Uterus (tissue), 4 donors: ENCODE data around the gene MYL7. TPM values are rescaled to one million over a fixed set of nuclear protein-coding genes. Genes with fewer than 3 reads are reported as not detected.

Experiments used
- DNase-seq, 2 donors: peaks; one replicate each; pipeline ENCODE4 v3.0.0-alpha.2; 2019 to 2020
- H3K27ac ChIP-seq, 2 donors: fragments of 200-600 bp; sonication (generic); 1 replicate in 1 of 2; 2 replicates in 1 of 2; pipeline ENCODE4 v1.5.1; 2016 to 2018
- H3K27me3 ChIP-seq, 2 donors: fragments of 200-600 bp; sonication (generic); one replicate each; pipeline ENCODE4 v1.5.1; 2018 to 2019; ENCODE audit warnings: control low read depth in 1 of 2
- H3K36me3 ChIP-seq, 2 donors: fragments of 200-600 bp; sonication (generic); one replicate each; pipeline ENCODE4 v1.5.1; 2019; ENCODE audit warnings: control low read depth in 1 of 2
- H3K4me1 ChIP-seq, 2 donors: fragments of 200-600 bp; sonication (generic); one replicate each; pipeline ENCODE4 v1.5.1; 2018 to 2019; ENCODE audit warnings: control low read depth in 1 of 2
- H3K4me3 ChIP-seq, 2 donors: fragments of 200-600 bp; sonication (generic); 1 replicate in 1 of 2; 2 replicates in 1 of 2; pipeline ENCODE4 v1.5.1; 2018 to 2019; ENCODE audit warnings: mild to moderate bottlenecking in 1 of 2
- H3K9me3 ChIP-seq, 2 donors: fragments of 200-600 bp; sonication (generic); one replicate each; pipeline ENCODE4 v1.5.1; 2019; ENCODE audit warnings: control low read depth in 1 of 2
- POLR2A ChIP-seq, 2 donors: fragments of 450-650 bp; IDR thresholded peaks; one replicate each; pipeline ENCODE4 v1.6.1; 2016; ENCODE audit warnings: antibody characterized with exemption in 2 of 2, mild to moderate bottlenecking in 1 of 2, moderate library complexity in 1 of 2
- intact Hi-C: fragments of 100-400 bp; cut with DNase I; formaldehyde crosslinking; loops from one replicate; pipeline ENCODE4 v1.15.1; 2023; ENCODE audit warnings: low total_unique reads
- total RNA-seq, 4 donors: library from RNA; depleted of rRNA in 3 of 4; stranded (reverse); fragments of >200 nt in 3 of 4; gene quantifications; one replicate each; pipeline versions ENCODE4 v1.1.0 to v1.2.4, GENCODE V29; 2014 to 2023
- TF ChIP-seq, protein P1 (sequence below), 4 experiments: fragments of 200-600 bp in 2 of 4; fragments of 450-650 bp in 2 of 4; sonication (generic) in 2 of 4; IDR thresholded peaks; one replicate each; pipeline ENCODE4 v1.5.1; 2016 to 2019; ENCODE audit warnings: antibody characterized with exemption in 4 of 4, mild to moderate bottlenecking in 2 of 4, moderate library complexity in 1 of 4
- donor health status: DM: yes; HTN: yes; CAD: no.

MYL7 gene
- total RNA-seq, 4 donors from 2014 or later = not detected

GRCh38 chr7:44145969-44146911 lies 5.1 kb upstream of the MYL7 start:
- no peaks in the 10 kb centered on the region for H3K27me3 ChIP-seq
- peak overlapping the region; percentile 10 to 33 for H3K4me3 ChIP-seq
- H3K36me3 ChIP-seq = no peaks in the 10 kb centered on the region
- peak overlapping the region in 1 of 2 donors; percentile 32 for H3K27ac ChIP-seq
- intact Hi-C loops = no loop called here
- H3K4me1 ChIP-seq = peaks cover 0 to 5% of the 10 kb centered on the region in 2 donors
- TF ChIP-seq POLR2A (IDR thresholded peaks at IDR 0.05) = no peak
- H3K9me3 ChIP-seq = no peaks in the 10 kb centered on the region
- peak; percentile 85 to 89 for DNase-seq

GRCh38 chr7:44145479-44145968 lies 4.4 kb upstream of the MYL7 start:
- H3K9me3 ChIP-seq = no peaks in the 10 kb centered on the region
- H3K4me3 ChIP-seq = peak overlapping the region; percentile 10 to 33
- H3K27me3 ChIP-seq = no peaks in the 10 kb centered on the region
- peak in 1 of 2 donors; percentile 27 for DNase-seq
- H3K27ac ChIP-seq = no peak overlapping the region
- no peak for TF ChIP-seq POLR2A (IDR thresholded peaks at IDR 0.05)
- TF ChIP-seq, protein P1, sequence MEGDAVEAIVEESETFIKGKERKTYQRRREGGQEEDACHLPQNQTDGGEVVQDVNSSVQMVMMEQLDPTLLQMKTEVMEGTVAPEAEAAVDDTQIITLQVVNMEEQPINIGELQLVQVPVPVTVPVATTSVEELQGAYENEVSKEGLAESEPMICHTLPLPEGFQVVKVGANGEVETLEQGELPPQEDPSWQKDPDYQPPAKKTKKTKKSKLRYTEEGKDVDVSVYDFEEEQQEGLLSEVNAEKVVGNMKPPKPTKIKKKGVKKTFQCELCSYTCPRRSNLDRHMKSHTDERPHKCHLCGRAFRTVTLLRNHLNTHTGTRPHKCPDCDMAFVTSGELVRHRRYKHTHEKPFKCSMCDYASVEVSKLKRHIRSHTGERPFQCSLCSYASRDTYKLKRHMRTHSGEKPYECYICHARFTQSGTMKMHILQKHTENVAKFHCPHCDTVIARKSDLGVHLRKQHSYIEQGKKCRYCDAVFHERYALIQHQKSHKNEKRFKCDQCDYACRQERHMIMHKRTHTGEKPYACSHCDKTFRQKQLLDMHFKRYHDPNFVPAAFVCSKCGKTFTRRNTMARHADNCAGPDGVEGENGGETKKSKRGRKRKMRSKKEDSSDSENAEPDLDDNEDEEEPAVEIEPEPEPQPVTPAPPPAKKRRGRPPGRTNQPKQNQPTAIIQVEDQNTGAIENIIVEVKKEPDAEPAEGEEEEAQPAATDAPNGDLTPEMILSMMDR (IDR thresholded peaks at IDR 0.05) = no peak
- intact Hi-C loops = no loop called here
- H3K36me3 ChIP-seq = no peaks in the 10 kb centered on the region
- peaks cover 0 to 5% of the 10 kb centered on the region in 2 donors for H3K4me1 ChIP-seq

DNA sequence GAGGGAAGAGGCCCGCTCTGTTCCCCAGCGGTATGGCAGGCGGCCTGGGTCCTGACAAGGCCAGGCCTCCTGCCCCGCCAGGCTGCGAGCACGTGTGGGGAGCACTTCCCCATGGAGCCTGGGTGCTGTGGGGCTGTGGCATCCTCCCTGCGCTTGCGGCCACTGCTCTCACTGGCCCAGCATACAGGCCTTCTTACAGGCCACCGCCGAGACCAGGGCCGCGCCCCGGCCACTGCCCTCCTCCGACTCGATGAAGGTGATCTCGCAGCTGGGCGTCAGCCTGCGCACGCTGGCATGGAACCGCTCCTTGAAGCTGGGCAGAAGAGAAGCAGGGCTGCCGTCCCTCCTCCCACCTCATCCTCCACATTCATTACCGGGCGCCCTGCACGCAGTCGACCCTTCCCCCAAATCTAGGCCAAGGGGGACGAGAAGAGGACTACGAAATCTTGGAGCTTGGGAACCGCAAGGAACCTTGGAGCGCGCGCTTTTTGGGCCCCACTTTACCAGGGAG lies 3.9 kb upstream of the MYL7 start:
- H3K36me3 ChIP-seq = no peaks in the 10 kb centered on the region
- DNase-seq = no peak
- H3K27ac ChIP-seq = no peak overlapping the region
- H3K9me3 ChIP-seq = no peaks in the 10 kb centered on the region
- intact Hi-C loops = no loop called here
- H3K4me3 ChIP-seq = no peak overlapping the region
- no peak for TF ChIP-seq POLR2A (IDR thresholded peaks at IDR 0.05)
- TF ChIP-seq, protein P1 (IDR thresholded peaks at IDR 0.05) = no peak
- H3K4me1 ChIP-seq = peaks cover 0 to 5% of the 10 kb centered on the region in 2 donors
- H3K27me3 ChIP-seq = no peaks in the 10 kb centered on the region

GRCh38 chr7:44144426-44144967 lies 3.4 kb upstream of the MYL7 start:
- intact Hi-C loops = no loop called here
- DNase-seq = peak in 1 of 2 donors; percentile 4
- Histone ChIP-seq H3K27ac (no peak overlapping the region), H3K36me3 (no peaks in the 10 kb centered on the region), H3K4me1 (peaks cover 0 to 5% of the 10 kb centered on the region in 2 donors), H3K4me3 (no peak overlapping the region), H3K27me3 (no peaks in the 10 kb centered on the region), H3K9me3 (no peaks in the 10 kb centered on the region)
- TF ChIP-seq, protein P1 (IDR thresholded peaks at IDR 0.05) = no peak
- no peak for TF ChIP-seq POLR2A (IDR thresholded peaks at IDR 0.05)

DNA sequence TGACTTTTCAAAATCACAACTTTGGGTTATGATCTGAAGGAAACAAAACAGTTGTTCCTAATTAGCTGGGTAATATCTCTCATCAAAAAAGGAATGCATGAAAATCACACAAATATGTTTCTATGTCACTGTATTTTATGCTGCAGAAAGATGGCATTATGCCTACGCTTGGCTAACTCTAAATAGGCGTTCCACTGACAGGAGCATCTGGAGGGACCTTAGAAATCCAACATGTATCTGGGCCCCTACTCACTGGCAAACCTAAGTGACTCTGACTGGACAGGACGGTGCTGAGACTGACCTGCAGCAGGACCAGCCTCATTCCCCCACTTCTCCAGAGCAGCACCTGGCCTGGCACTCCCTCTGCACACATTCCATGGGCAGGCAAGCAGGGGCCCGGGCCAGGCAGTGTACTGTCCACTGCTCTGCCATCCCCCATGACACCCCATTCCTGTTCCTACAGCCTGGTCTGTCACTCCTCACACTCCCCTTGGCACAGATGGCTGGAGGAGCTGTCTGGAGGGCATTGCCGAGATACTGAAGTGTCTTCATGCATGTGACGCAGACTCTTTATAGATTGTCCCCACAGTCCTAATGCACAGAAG lies 2.6 kb upstream of the MYL7 start:
- Histone ChIP-seq H3K4me1 (peaks cover 0 to 5% of the 10 kb centered on the region in 2 donors), H3K27me3 (no peaks in the 10 kb centered on the region), H3K4me3 (no peak overlapping the region), H3K9me3 (no peaks in the 10 kb centered on the region), H3K27ac (no peak overlapping the region), H3K36me3 (no peaks in the 10 kb centered on the region)
- TF ChIP-seq POLR2A (IDR thresholded peaks at IDR 0.05) = no peak
- TF ChIP-seq, protein P1 (IDR thresholded peaks at IDR 0.05) = no peak
- intact Hi-C loops = no loop called here
- DNase-seq = peak in 1 of 2 donors; percentile 6
